HEK293 (cell line): ENCODE results near the gene FAM181A.

Experiments
- CTCF ChIA-PET: fragments of 350-600 bp; formaldehyde crosslinking; extraction: SDS; loops from one replicate; lab custom pipeline; 2021; ENCODE audit warnings: antibody characterized with exemption; lab: Yijun Ruan, JAX
- POLR2A ChIA-PET: fragments of 300-600 bp; formaldehyde crosslinking; extraction: SDS; loops from one replicate; lab custom pipeline; 2020; ENCODE audit warnings: antibody characterized with exemption, inconsistent platforms; lab: Yijun Ruan, JAX
- H3K27ac ChIP-seq: fragments of 200-500 bp; sonication (Bioruptor generic); 2 replicates; pipeline ENCODE4 v1.5.1; 2014; ENCODE audit warnings: low read depth, low read length, control low read depth, inconsistent platforms; ENCODE audit errors: extremely low read depth
- H3K36me3 ChIP-seq, 2 experiments: fragments of 200-500 bp in 1 of 2; sonication (Bioruptor generic) in 1 of 2; 1 replicate in 1 of 2; 2 replicates in 1 of 2; pipeline ENCODE4 v1.5.1; 2014 to 2017; ENCODE audit warnings: inconsistent platforms in 2 of 2, low read length in 2 of 2; ENCODE audit not compliant: control insufficient read depth in 2 of 2, insufficient read depth in 1 of 2
- H3K4me1 ChIP-seq: fragments of 200-500 bp; sonication (Bioruptor generic); 2 replicates; pipeline ENCODE4 v1.5.1; 2014; ENCODE audit warnings: mild to moderate bottlenecking, low read length, inconsistent platforms; ENCODE audit not compliant: control insufficient read depth, insufficient read depth
- H3K4me3 ChIP-seq: 2 replicates; pipeline ENCODE4 v1.5.1; 2011; ENCODE audit warnings: low read depth, mild to moderate bottlenecking, control low read depth, low read length, moderate library complexity
- H3K9me3 ChIP-seq: fragments of 200-500 bp; sonication (Bioruptor generic); 2 replicates; pipeline ENCODE4 v1.5.1; 2014; ENCODE audit warnings: low read depth, low read length, inconsistent platforms; ENCODE audit not compliant: control insufficient read depth, insufficient read depth
- GLIS1 ChIP-seq: fragments of 450-650 bp; formaldehyde crosslinking; IDR thresholded peaks from 2 replicates; pipeline ENCODE4 v1.5.1; 2016; ENCODE audit warnings: missing biosample characterization, missing genetic modification characterization
- HOXC10 ChIP-seq: sonication (generic); formaldehyde crosslinking; IDR thresholded peaks from 2 replicates; pipeline ENCODE4 v1.8.1; 2023; ENCODE audit warnings: mild to moderate bottlenecking, missing genetic modification reagents
- KLF8 ChIP-seq: fragments of 450-650 bp; formaldehyde crosslinking; IDR thresholded peaks from 2 replicates; pipeline ENCODE4 v1.5.1; 2016; ENCODE audit warnings: missing biosample characterization, missing genetic modification characterization
- MYNN ChIP-seq: fragments of 450-650 bp; formaldehyde crosslinking; IDR thresholded peaks from 2 replicates; pipeline ENCODE4 v1.5.1; 2016; ENCODE audit warnings: missing biosample characterization, missing genetic modification characterization, borderline replicate concordance
- REPIN1 ChIP-seq: fragments of 450-650 bp; formaldehyde crosslinking; IDR thresholded peaks from 2 replicates; pipeline ENCODE4 v1.5.1; 2017; ENCODE audit warnings: missing biosample characterization, missing genetic modification characterization, low read depth
- SETDB1 ChIP-seq: IDR thresholded peaks from one replicate; pipeline ENCODE4 v1.6.1; 2017; ENCODE audit warnings: mild to moderate bottlenecking, low read length, moderate library complexity, mixed read lengths; ENCODE audit not compliant: insufficient read length
- ZBTB21 ChIP-seq: fragments of 450-650 bp; formaldehyde crosslinking; IDR thresholded peaks from 2 replicates; pipeline ENCODE4 v1.5.1; 2017; ENCODE audit warnings: missing biosample characterization, missing genetic modification characterization
- ZEB2 ChIP-seq: fragments of 450-650 bp; formaldehyde crosslinking; IDR thresholded peaks from 2 replicates; pipeline ENCODE4 v1.5.1; 2016; ENCODE audit warnings: missing biosample characterization, missing genetic modification characterization
- ZNF138 ChIP-seq: fragments of 450-650 bp; formaldehyde crosslinking; IDR thresholded peaks from 2 replicates; pipeline ENCODE4 v1.5.1; 2016; ENCODE audit warnings: missing biosample characterization, missing genetic modification characterization, borderline replicate concordance
- ZNF148 ChIP-seq: fragments of 450-650 bp; formaldehyde crosslinking; IDR thresholded peaks from 2 replicates; pipeline ENCODE4 v1.5.0; 2017; ENCODE audit warnings: missing biosample characterization, missing genetic modification characterization, borderline replicate concordance
- ZNF23 ChIP-seq: fragments of 450-650 bp; formaldehyde crosslinking; IDR thresholded peaks from 2 replicates; pipeline ENCODE4 v1.5.1; 2016; ENCODE audit warnings: missing biosample characterization, missing genetic modification characterization, borderline replicate concordance
- ZNF280C ChIP-seq: fragments of 450-650 bp; formaldehyde crosslinking; IDR thresholded peaks from 2 replicates; pipeline ENCODE4 v1.5.1; 2016; ENCODE audit warnings: missing biosample characterization, missing genetic modification characterization
- ZNF324 ChIP-seq: fragments of 450-650 bp; formaldehyde crosslinking; IDR thresholded peaks from 2 replicates; pipeline ENCODE4 v1.5.1; 2016; ENCODE audit warnings: missing biosample characterization, missing genetic modification characterization
- ZNF521 ChIP-seq: fragments of 450-650 bp; formaldehyde crosslinking; IDR thresholded peaks from 2 replicates; pipeline ENCODE4 v1.5.1; 2017; ENCODE audit warnings: missing biosample characterization, mild to moderate bottlenecking, missing genetic modification characterization
- ZNF558 ChIP-seq: fragments of 450-650 bp; formaldehyde crosslinking; IDR thresholded peaks from 2 replicates; pipeline ENCODE4 v1.5.1; 2016; ENCODE audit warnings: missing biosample characterization, missing genetic modification characterization
- ZNF747 ChIP-seq: fragments of 450-650 bp; formaldehyde crosslinking; IDR thresholded peaks from 2 replicates; pipeline ENCODE4 v1.5.1; 2016; ENCODE audit warnings: missing biosample characterization, missing genetic modification characterization
- TF ChIP-seq, protein P1 (sequence below): fragments of 450-650 bp; formaldehyde crosslinking; conservative IDR thresholded peaks from 2 replicates; pipeline ENCODE4 v1.5.1; 2016; ENCODE audit warnings: low read depth, missing biosample characterization, missing genetic modification characterization
- TF ChIP-seq, protein P2 (sequence below): fragments of 450-650 bp; IDR thresholded peaks from 2 replicates; pipeline ENCODE4 v1.5.1; 2018; ENCODE audit warnings: missing biosample characterization, mild to moderate bottlenecking, missing genetic modification characterization

The FAM181A gene

DNA sequence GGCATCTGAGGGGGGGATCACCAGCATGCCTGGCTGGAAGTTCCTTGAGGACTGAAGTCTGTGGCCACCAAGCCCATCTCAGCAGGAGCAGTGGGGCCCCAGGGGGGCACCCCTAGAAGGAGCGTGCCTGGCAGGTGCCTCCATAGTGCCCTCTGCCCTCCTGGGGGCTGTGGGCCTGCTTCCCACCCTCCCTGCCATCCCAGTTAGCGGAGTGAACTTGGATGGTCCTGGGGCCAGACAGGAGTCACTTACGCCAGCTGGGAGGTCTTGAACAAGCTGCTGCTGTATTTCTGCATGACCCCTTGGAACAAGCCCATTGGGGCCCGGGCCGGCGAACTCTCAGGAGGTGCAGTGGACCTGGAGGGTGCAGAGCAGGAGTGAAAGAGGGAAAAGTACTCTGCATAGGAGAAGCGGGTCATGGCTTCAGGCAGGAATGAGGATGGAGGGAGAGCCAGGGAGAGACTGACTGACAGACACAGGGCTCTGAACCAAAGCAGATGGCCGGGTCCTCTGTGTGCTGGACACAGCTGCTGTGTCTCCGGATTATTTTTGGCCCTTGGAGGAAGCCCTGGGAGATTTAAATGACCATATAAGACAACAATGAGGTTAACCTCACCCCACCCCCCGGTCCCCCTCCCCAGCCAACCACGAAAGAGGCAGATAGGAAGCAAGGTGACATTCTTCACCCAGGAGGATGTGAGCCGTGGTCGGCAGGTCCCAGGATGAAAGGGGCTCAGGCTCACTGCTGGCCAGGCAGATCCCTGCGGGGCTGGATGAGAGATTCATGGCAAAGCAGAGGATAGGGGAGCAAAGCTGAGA, 29.6 kb downstream of the FAM181A start (continued):
- TF ChIP-seq, protein P1, sequence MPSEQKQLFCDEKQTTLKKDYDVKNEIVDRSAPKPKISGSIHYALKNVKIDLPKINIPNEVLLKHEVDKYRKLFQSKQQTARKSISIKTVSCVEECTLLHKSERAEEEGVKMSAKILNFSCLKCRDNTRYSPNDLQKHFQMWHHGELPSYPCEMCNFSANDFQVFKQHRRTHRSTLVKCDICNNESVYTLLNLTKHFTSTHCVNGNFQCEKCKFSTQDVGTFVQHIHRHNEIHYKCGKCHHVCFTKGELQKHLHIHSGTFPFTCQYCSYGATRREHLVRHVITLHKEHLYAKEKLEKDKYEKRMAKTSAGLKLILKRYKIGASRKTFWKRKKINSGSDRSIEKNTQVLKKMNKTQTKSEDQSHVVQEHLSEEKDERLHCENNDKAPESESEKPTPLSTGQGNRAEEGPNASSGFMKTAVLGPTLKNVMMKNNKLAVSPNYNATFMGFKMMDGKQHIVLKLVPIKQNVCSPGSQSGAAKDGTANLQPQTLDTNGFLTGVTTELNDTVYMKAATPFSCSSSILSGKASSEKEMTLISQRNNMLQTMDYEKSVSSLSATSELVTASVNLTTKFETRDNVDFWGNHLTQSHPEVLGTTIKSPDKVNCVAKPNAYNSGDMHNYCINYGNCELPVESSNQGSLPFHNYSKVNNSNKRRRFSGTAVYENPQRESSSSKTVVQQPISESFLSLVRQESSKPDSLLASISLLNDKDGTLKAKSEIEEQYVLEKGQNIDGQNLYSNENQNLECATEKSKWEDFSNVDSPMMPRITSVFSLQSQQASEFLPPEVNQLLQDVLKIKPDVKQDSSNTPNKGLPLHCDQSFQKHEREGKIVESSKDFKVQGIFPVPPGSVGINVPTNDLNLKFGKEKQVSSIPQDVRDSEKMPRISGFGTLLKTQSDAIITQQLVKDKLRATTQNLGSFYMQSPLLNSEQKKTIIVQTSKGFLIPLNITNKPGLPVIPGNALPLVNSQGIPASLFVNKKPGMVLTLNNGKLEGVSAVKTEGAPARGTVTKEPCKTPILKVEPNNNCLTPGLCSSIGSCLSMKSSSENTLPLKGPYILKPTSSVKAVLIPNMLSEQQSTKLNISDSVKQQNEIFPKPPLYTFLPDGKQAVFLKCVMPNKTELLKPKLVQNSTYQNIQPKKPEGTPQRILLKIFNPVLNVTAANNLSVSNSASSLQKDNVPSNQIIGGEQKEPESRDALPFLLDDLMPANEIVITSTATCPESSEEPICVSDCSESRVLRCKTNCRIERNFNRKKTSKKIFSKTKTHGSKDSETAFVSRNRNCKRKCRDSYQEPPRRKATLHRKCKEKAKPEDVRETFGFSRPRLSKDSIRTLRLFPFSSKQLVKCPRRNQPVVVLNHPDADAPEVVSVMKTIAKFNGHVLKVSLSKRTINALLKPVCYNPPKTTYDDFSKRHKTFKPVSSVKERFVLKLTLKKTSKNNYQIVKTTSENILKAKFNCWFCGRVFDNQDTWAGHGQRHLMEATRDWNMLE (tag by site-specific recombination): no peak

DNA sequence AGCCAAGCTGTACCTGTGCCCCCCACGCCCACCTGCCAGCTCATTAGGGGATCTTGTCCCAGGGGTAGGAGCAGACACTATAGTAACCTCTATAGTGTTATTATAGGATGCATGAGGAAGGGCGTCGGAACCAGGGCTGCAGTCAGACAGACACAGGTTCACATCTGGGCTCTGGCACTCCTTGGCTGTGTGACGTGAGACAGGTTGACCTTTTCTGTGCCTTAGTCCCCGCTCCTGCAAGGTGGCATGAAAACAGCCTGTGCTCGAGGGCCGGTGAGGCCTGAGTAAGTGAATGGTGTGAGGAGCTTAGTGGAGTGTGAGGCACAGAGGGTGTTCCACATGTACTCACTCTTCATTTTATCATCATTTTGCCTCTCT, 30.2 kb downstream of the FAM181A start:
- no peak for TF ChIP-seq HOXC10
- TF ChIP-seq SETDB1: no peak
- TF ChIP-seq, protein P2, sequence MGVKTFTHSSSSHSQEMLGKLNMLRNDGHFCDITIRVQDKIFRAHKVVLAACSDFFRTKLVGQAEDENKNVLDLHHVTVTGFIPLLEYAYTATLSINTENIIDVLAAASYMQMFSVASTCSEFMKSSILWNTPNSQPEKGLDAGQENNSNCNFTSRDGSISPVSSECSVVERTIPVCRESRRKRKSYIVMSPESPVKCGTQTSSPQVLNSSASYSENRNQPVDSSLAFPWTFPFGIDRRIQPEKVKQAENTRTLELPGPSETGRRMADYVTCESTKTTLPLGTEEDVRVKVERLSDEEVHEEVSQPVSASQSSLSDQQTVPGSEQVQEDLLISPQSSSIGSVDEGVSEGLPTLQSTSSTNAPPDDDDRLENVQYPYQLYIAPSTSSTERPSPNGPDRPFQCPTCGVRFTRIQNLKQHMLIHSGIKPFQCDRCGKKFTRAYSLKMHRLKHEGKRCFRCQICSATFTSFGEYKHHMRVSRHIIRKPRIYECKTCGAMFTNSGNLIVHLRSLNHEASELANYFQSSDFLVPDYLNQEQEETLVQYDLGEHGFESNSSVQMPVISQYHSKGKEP (tag by site-specific recombination): no peak
- TF ChIP-seq ZBTB21: no peak
- no peak for TF ChIP-seq ZNF148 (tag by site-specific recombination)
- no peak for TF ChIP-seq REPIN1 (tag by site-specific recombination)
- TF ChIP-seq ZNF23 (tag by site-specific recombination): no peak
- no peak for TF ChIP-seq ZNF558
- TF ChIP-seq ZNF324 (tag by site-specific recombination): no peak
- no peak for TF ChIP-seq MYNN (tag by site-specific recombination)
- H3K4me3 ChIP-seq: no peak overlapping the region
- peaks cover 6% of the 10 kb centered on the region for H3K4me1 ChIP-seq
- ChIA-PET CTCF (interaction anchor here (1.7 kb wide), 1 partner anchor 18 kb away, joined by 8 read pairs; no protein-coding TSS in a partner anchor), POLR2A (no interaction called here)
- no peak overlapping the region for H3K27ac ChIP-seq
- H3K9me3 ChIP-seq: no peaks in the 10 kb centered on the region
- H3K36me3 ChIP-seq: no peaks in the 10 kb centered on the region

- Histone ChIP-seq H3K9me3 (no peaks in the 10 kb centered on the region), H3K27ac (no peak overlapping the region), H3K4me3 (no peak overlapping the region), H3K36me3 (no peaks in the 10 kb centered on the region), H3K4me1 (peaks cover 6% of the 10 kb centered on the region)
- ChIA-PET CTCF (interaction anchor here (1.3 to 1.7 kb wide), 2 partner anchors 18 to 179 kb away, joined by 4 to 8 read pairs; no protein-coding TSS in a partner anchor), POLR2A (no interaction called here)
- no peak for TF ChIP-seq ZNF138 (tag by site-specific recombination)
- no peak for TF ChIP-seq ZNF747 (tag by site-specific recombination)
- no peak for TF ChIP-seq ZNF521 (tag by site-specific recombination)
- peak; percentile 20; the same call in 1 of the 2 replicates for TF ChIP-seq GLIS1 (tag by site-specific recombination)
- no peak for TF ChIP-seq KLF8
- no peak for TF ChIP-seq ZNF280C (tag by site-specific recombination)
- TF ChIP-seq ZEB2 (tag by site-specific recombination): no peak
Observed at GRCh38 chr14:93957751-93958566, 30.8 kb downstream of the FAM181A start.
